ENCODE data around the gene TOP2A. TPM values are rescaled to one million over a fixed set of nuclear protein-coding genes. Genes with fewer than 3 reads are reported as not detected.

Gene TOP2A
- total and polyA plus RNA-seq, 9 of the 15 experiments (the other 6 are each of a cell fraction or from before 2014, with no cell fraction given), result 133 to 347 (median 259) TPM

GRCh38 chr17:40417609-40418427 is at the start of gene TOP2A (continued):
- TF ChIP-seq NFE2L1 (tag; IDR thresholded peaks at IDR 0.05; ENCODE audit: borderline replicate concordance, low read depth), result no peak
- TF ChIP-seq PBX2 (CRISPR knock-in tag; IDR thresholded peaks at IDR 0.05; ENCODE audit: low read depth), result peak; percentile 96
- TF ChIP-seq PBX2 (tag; conservative IDR thresholded peaks at IDR 0.05; ENCODE audit: low read depth), result peak; percentile 100
- TF ChIP-seq ZNF764 (CRISPR knock-in tag; IDR thresholded peaks at IDR 0.05; ENCODE audit: low read depth), result no peak
- TF ChIP-seq ZNF282 (CRISPR knock-in tag; IDR thresholded peaks at IDR 0.05), result no peak
- TF ChIP-seq ESRRA (IDR thresholded peaks at IDR 0.05; ENCODE audit: borderline replicate concordance, low read depth), result no peak
- no peak for TF ChIP-seq NR1H2 (CRISPR knock-in tag; IDR thresholded peaks at IDR 0.05)
- TF ChIP-seq ARHGAP35 (IDR thresholded peaks at IDR 0.05; ENCODE audit: partially characterized antibody), result no peak
- TF ChIP-seq CBX2 (IDR thresholded peaks at IDR 0.05; ENCODE audit: insufficient read depth, low read length, poor library complexity, severe bottlenecking), result no peak
- no peak for TF ChIP-seq GATA2 (CRISPR knock-in tag; IDR thresholded peaks at IDR 0.05)
- TF ChIP-seq ZMIZ1 (IDR thresholded peaks at IDR 0.05; ENCODE audit: low read depth in 2 of 2, low read length in 2 of 2), result 0 out of 4 replicates have a peak, but pooled peaks of 1 of the 2 experiments have one; percentile 17
- TF ChIP-seq TCF7L2 (IDR thresholded peaks at IDR 0.05; ENCODE audit: low read depth, low read length), result no peak
- TF ChIP-seq CBFA2T3 (IDR thresholded peaks at IDR 0.05), result no peak
- no peak for TF ChIP-seq SMAD1 (IDR thresholded peaks at IDR 0.05; ENCODE audit: low read depth, low read length, partially characterized antibody)
- no peak for TF ChIP-seq SLC30A9 (CRISPR knock-in tag; IDR thresholded peaks at IDR 0.05)
- peak; percentile 47; the same call in 1 of the 2 replicates for TF ChIP-seq ZBTB2 (IDR thresholded peaks at IDR 0.05)
- no peak for TF ChIP-seq MTA2 (IDR thresholded peaks at IDR 0.05; ENCODE audit: low read depth)
- no peak for TF ChIP-seq ZNF699 (CRISPR knock-in tag; IDR thresholded peaks at IDR 0.05; ENCODE audit: insufficient replicate concordance)
- no peak for TF ChIP-seq U2AF2 (optimal IDR thresholded peaks at IDR 0.05; ENCODE audit: low read depth, low read length)
- TF ChIP-seq FOSL1 (tag; conservative IDR thresholded peaks at IDR 0.05), result no peak
- TF ChIP-seq SMARCA5 (IDR thresholded peaks at IDR 0.05), result no peak; the same call in 1 of the 2 replicates
- no peak for TF ChIP-seq PHB2 (IDR thresholded peaks at IDR 0.05; ENCODE audit: low read depth)
